ENCODE results near the gene H6PD. TPM values are rescaled to one million over a fixed set of nuclear protein-coding genes. Genes with fewer than 3 reads are reported as not detected.

The H6PD gene
- total and polyA plus RNA-seq, 8 donors, result 3.2 to 54.3 (median 22.7) TPM

DNA sequence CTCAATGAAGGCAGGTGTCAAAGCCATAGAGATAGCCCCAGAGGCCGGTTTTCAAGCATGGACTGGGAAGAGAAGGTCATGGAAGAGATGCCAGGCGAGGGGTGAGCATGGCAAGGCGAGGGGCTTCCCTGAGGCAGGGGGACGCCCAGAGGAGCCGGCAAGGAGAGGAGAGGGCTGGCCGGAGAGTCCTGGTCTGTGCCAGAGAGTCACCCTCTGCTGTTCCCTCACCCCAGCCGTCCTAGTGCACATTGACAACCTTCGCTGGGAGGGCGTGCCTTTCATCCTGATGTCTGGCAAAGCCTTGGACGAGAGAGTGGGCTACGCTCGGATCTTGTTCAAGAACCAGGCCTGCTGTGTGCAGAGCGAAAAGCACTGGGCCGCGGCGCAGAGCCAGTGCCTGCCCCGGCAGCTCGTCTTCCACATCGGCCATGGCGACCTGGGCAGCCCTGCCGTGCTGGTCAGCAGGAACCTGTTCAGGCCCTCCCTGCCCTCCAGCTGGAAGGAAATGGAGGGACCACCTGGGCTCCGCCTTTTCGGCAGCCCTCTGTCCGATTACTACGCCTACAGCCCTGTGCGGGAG lies 28.8 kb downstream of the H6PD start:
- Histone ChIP-seq H3K4me3 (no peak overlapping the region), H3K27ac (no peak overlapping the region), H3K36me3 (peaks cover 38 to 67% (median 60%) of the 10 kb centered on the region in 4 donors), H3K4me1 (peaks cover 8 to 17% (median 13%) of the 10 kb centered on the region in 4 donors), H3K27me3 (no peaks in the 10 kb centered on the region), H3K9me3 (no peaks in the 10 kb centered on the region)
- TF ChIP-seq, protein P1, sequence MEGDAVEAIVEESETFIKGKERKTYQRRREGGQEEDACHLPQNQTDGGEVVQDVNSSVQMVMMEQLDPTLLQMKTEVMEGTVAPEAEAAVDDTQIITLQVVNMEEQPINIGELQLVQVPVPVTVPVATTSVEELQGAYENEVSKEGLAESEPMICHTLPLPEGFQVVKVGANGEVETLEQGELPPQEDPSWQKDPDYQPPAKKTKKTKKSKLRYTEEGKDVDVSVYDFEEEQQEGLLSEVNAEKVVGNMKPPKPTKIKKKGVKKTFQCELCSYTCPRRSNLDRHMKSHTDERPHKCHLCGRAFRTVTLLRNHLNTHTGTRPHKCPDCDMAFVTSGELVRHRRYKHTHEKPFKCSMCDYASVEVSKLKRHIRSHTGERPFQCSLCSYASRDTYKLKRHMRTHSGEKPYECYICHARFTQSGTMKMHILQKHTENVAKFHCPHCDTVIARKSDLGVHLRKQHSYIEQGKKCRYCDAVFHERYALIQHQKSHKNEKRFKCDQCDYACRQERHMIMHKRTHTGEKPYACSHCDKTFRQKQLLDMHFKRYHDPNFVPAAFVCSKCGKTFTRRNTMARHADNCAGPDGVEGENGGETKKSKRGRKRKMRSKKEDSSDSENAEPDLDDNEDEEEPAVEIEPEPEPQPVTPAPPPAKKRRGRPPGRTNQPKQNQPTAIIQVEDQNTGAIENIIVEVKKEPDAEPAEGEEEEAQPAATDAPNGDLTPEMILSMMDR (IDR thresholded peaks at IDR 0.05), result no peak
- TF ChIP-seq POLR2AphosphoS5 (IDR thresholded peaks at IDR 0.05), result no peak
- TF ChIP-seq EP300 (IDR thresholded peaks at IDR 0.05), result no peak
- TF ChIP-seq POLR2A (IDR thresholded peaks at IDR 0.05), result no peak
- no peak for DNase-seq
- intact Hi-C loops (cut with DNase I; ENCODE audit: low total_unique reads), result loop anchor here (10.0 kb wide), 1 partner anchor 331 kb away; no protein-coding TSS in a partner anchor
- 88 to 95% (median 92%) methylated on average over 21 to 26 of the region's 26 CpGs for WGBS, 5 donors

DNA sequence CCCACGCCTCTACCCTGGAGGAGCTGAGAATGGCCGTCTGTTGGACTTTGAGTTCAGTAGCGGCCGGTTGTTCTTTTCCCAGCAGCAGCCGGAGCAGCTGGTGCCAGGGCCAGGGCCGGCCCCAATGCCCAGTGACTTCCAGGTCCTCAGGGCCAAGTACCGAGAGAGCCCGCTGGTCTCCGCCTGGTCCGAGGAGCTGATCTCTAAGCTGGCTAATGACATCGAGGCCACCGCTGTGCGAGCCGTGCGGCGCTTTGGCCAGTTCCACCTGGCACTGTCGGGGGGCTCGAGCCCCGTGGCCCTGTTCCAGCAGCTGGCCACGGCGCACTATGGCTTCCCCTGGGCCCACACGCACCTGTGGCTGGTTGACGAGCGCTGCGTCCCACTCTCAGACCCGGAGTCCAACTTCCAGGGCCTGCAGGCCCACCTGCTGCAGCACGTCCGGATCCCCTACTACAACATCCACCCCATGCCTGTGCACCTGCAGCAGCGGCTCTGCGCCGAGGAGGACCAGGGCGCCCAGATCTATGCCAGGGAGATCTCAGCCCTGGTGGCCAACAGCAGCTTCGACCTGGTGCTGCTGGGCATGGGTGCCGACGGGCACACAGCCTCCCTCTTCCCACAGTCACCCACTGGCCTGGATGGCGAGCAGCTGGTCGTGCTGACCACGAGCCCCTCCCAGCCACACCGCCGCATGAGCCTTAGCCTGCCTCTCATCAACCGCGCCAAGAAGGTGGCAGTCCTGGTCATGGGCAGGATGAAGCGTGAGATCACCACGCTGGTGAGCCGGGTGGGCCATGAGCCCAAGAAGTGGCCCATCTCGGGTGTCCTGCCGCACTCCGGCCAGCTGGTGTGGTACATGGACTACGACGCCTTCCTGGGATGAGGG lies 29.7 kb downstream of the H6PD start:
- TF ChIP-seq, protein P1 (IDR thresholded peaks at IDR 0.05), result no peak
- TF ChIP-seq POLR2A (IDR thresholded peaks at IDR 0.05) (no peak), POLR2AphosphoS5 (IDR thresholded peaks at IDR 0.05) (no peak), EP300 (IDR thresholded peaks at IDR 0.05) (no peak)
- 90 to 94% (median 92%) methylated on average over 20 to 50 of the region's 50 CpGs for WGBS, 5 donors
- intact Hi-C loops (cut with DNase I; ENCODE audit: low total_unique reads), result loop anchor here (10.0 kb wide), 1 partner anchor 331 kb away; no protein-coding TSS in a partner anchor

DNA sequence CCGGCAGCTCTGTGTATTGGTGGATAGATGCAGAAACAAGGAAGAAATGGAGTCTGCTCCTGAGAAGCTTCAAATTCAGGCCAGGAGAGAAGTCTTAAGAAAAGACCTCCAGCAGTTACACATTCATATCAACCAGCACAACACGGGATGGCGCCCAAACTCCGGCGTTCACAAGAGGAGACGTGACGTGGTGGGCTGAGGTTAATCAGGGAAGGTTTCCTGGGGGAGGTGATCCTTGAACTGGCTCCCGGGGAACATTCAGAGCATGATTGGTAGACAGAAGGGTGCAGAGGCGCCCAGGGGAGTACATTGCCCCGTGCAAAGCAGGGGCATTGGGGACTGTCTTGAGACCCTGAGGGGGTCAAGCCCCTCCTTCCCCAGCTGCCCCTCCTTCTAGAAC lies 30.5 kb downstream of the H6PD start:
- no peak overlapping the region for H3K4me3 ChIP-seq
- intact Hi-C loops (cut with DNase I; ENCODE audit: low total_unique reads), result loop anchor here (5.0 to 10.0 kb wide), 2 partner anchors 227 to 330 kb away; no protein-coding TSS in a partner anchor
- no peaks in the 10 kb centered on the region for H3K9me3 ChIP-seq
- no peak for DNase-seq
- no peaks in the 10 kb centered on the region for H3K27me3 ChIP-seq
- H3K36me3 ChIP-seq, result peaks cover 38 to 82% (median 76%) of the 10 kb centered on the region in 4 donors
- H3K4me1 ChIP-seq, result peaks cover 8 to 17% (median 13%) of the 10 kb centered on the region in 4 donors
- TF ChIP-seq EP300 (IDR thresholded peaks at IDR 0.05) (no peak), POLR2AphosphoS5 (IDR thresholded peaks at IDR 0.05) (no peak)
- H3K27ac ChIP-seq, result no peak overlapping the region
- WGBS, 5 donors, result 91 to 93% (median 92%) methylated on average over 10 of the region's 10 CpGs

More for the DNA sequence above, 29.7 kb downstream of the H6PD start:
- Histone ChIP-seq H3K4me3 (no peak overlapping the region), H3K27me3 (no peaks in the 10 kb centered on the region), H3K36me3 (peaks cover 38 to 74% (median 68%) of the 10 kb centered on the region in 4 donors), H3K9me3 (no peaks in the 10 kb centered on the region), H3K4me1 (peaks cover 8 to 17% (median 13%) of the 10 kb centered on the region in 4 donors), H3K27ac (no peak overlapping the region)
- DNase-seq, result no peak

DNA sequence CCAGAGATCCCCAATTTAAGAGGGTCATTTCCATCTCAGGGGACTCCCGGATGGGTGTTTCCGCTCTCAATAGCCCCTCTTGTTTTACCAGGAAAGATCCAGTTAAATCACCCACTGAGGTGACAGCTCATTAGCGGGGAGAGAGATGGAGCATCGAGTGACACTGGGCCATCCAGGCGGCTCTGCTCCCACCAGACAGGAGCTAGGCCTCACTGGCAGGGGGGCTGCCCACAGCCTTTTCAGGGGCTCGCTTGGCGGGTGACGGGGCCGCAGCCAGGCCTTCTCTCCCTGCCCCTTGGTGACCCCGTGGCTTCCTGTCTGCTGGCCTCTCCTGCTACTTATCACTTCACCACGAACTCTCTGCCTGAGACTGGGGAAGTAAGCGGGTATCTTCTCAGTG lies 31.4 kb downstream of the H6PD start:
- Histone ChIP-seq H3K27ac (peak overlapping the region in 1 of 5 donors; percentile 66), H3K27me3 (no peaks in the 10 kb centered on the region), H3K4me1 (peaks cover 8 to 17% (median 13%) of the 10 kb centered on the region in 4 donors), H3K4me3 (no peak overlapping the region), H3K9me3 (no peaks in the 10 kb centered on the region), H3K36me3 (peaks cover 38 to 81% (median 79%) of the 10 kb centered on the region in 4 donors)
- intact Hi-C loops (cut with DNase I; ENCODE audit: low total_unique reads), result loop anchor here (5.0 to 10.0 kb wide), 2 partner anchors 226 to 329 kb away; no protein-coding TSS in a partner anchor
- WGBS, 5 donors, result 80 to 91% (median 86%) methylated on average over 7 to 12 of the region's 12 CpGs
- no peak for DNase-seq
- TF ChIP-seq POLR2A (IDR thresholded peaks at IDR 0.05) (no peak), EP300 (IDR thresholded peaks at IDR 0.05) (no peak), POLR2AphosphoS5 (IDR thresholded peaks at IDR 0.05) (no peak)
- TF ChIP-seq, protein P1 (IDR thresholded peaks at IDR 0.05), result no peak

Data from stomach (tissue), 9 donors.